ENCODE data around the gene GALM.
"Not testable (repeated sequence)": the region's sequence is repeated elsewhere in the genome, so short reads cannot be mapped to it uniquely, and the experiment has no call there.

The GALM gene

DNA sequence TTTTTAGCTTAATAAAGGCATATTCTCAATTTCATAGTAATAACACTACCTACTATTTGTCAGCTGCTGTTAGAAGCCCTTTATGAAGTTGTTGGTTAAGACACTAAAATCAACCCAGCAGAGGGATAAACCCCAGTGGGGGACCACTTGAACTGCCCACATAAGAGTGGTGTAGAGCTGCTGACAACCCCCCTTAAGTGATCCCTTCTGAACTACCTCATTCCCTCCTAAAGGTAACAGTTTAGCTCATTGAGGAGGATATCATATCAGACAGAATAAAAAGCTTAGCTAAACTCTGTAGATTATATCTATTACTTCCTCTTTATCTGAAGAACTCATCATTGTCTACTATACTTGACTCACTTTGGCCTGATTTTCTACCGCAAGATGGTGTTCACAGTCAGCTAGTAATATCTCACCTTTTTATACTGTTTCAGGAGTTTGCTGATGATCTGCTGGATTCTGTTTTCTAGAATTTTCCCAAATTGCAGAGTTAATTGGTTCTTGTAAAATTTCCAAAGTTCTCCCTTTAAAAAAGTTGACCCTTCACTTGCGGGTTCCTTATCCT lies 16.2 kb downstream of the GALM start:
- Histone ChIP-seq H3K9me3 (ENCODE audit: severe bottlenecking) (peaks cover 2% of the 10 kb centered on the region), H3K27me3 (ENCODE audit: insufficient read depth, low read depth, severe bottlenecking) (no peaks in the 10 kb centered on the region), H3K27ac (no peak overlapping the region), H3K4me3 (ENCODE audit: low read depth, low read length) (no peak overlapping the region), H3K36me3 (no peaks in the 10 kb centered on the region)
- TF ChIP-seq, protein P1, sequence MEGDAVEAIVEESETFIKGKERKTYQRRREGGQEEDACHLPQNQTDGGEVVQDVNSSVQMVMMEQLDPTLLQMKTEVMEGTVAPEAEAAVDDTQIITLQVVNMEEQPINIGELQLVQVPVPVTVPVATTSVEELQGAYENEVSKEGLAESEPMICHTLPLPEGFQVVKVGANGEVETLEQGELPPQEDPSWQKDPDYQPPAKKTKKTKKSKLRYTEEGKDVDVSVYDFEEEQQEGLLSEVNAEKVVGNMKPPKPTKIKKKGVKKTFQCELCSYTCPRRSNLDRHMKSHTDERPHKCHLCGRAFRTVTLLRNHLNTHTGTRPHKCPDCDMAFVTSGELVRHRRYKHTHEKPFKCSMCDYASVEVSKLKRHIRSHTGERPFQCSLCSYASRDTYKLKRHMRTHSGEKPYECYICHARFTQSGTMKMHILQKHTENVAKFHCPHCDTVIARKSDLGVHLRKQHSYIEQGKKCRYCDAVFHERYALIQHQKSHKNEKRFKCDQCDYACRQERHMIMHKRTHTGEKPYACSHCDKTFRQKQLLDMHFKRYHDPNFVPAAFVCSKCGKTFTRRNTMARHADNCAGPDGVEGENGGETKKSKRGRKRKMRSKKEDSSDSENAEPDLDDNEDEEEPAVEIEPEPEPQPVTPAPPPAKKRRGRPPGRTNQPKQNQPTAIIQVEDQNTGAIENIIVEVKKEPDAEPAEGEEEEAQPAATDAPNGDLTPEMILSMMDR (IDR thresholded peaks at IDR 0.05; ENCODE audit: low read depth, low read length), result no peak
- DNase-seq, result no peak

DNA sequence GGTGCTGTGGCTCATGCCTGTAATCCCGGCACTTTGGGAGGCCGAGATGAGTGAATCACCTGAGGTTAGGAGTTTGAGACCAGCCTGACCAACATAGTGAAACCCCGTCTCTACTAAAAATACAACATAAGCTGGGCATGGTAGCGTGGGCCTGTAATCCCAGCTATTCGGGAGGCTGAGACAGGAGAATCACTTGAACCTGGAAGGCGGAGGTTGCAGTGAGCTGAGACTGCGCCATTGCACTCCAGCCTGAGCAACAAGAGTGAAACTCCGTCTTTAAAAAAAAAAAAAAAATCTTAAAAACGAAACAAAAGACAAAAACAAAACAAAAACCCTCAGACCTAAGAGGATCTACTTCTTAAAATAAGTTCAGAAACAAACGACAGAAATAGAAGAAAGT lies 16.7 kb downstream of the GALM start:
- H3K36me3 ChIP-seq; DNase-seq; H3K27ac ChIP-seq; H3K4me3 ChIP-seq (ENCODE audit: low read depth, low read length); H3K9me3 ChIP-seq (ENCODE audit: severe bottlenecking); H3K27me3 ChIP-seq (ENCODE audit: insufficient read depth, low read depth, severe bottlenecking): not testable (repeated sequence)

DNA sequence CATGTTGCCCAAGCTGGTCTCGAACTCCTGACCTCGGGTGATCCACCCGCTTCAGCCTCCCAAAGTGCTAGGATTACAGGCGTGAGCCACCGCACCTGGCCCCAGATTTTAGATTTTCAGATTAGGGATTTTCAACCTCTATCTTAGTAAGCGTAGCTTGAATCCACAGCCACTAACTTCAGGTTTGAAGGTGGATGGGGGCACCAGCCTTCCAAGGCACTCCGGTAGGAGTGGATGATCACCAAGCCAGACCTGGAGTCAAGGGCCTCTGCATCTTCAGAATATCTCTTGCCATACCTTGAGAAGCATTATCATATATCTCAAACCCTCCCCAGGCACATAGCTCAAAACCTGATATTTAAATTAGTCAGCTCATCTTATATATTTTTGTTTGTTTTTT lies 17.9 kb downstream of the GALM start:
- TF ChIP-seq, protein P1 (IDR thresholded peaks at IDR 0.05; ENCODE audit: low read depth, low read length), result no peak
- Histone ChIP-seq H3K9me3 (ENCODE audit: severe bottlenecking) (peaks cover 2% of the 10 kb centered on the region), H3K4me3 (ENCODE audit: low read depth, low read length) (no peak overlapping the region), H3K27ac (no peak overlapping the region), H3K36me3 (no peaks in the 10 kb centered on the region), H3K27me3 (ENCODE audit: insufficient read depth, low read depth, severe bottlenecking) (no peaks in the 10 kb centered on the region)
- no peak for DNase-seq

DNA sequence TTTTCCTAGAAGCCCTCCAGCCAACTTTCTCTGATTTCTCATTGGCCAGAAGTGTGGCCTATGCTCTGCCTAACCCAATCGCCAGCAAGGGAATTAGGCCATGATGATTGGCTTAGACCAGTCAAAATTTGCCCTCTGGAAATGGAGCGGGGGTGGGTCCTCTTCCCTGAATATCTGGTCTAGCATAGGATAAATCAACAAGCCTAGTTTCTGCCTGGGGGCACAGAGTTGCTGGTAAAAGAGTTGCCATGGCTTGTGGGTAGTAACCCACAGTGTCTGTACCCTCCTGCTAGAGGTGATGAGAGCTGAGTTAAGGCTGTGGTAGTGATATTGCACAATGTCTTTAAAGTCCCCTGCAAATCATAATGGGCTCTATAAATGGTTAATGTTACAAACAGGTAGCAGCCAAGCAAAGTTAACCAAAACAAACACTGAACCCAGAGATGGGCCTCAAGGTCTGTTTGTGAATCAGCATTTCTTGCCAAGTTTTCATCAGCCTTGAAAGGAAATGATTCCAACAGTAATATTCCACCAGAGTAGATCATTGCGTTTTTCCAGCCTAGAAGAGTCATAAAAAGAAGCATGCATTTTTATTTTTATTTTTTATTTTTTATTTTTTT lies 19.3 kb downstream of the GALM start:
- TF ChIP-seq, protein P1 (IDR thresholded peaks at IDR 0.05; ENCODE audit: low read depth, low read length), result no peak
- no peaks in the 10 kb centered on the region for H3K36me3 ChIP-seq
- no peak for DNase-seq
- no peak overlapping the region for H3K4me3 ChIP-seq (ENCODE audit: low read depth, low read length)
- peaks cover 2% of the 10 kb centered on the region for H3K9me3 ChIP-seq (ENCODE audit: severe bottlenecking)
- no peak overlapping the region for H3K27ac ChIP-seq
- H3K27me3 ChIP-seq (ENCODE audit: insufficient read depth, low read depth, severe bottlenecking), result no peaks in the 10 kb centered on the region

DNA sequence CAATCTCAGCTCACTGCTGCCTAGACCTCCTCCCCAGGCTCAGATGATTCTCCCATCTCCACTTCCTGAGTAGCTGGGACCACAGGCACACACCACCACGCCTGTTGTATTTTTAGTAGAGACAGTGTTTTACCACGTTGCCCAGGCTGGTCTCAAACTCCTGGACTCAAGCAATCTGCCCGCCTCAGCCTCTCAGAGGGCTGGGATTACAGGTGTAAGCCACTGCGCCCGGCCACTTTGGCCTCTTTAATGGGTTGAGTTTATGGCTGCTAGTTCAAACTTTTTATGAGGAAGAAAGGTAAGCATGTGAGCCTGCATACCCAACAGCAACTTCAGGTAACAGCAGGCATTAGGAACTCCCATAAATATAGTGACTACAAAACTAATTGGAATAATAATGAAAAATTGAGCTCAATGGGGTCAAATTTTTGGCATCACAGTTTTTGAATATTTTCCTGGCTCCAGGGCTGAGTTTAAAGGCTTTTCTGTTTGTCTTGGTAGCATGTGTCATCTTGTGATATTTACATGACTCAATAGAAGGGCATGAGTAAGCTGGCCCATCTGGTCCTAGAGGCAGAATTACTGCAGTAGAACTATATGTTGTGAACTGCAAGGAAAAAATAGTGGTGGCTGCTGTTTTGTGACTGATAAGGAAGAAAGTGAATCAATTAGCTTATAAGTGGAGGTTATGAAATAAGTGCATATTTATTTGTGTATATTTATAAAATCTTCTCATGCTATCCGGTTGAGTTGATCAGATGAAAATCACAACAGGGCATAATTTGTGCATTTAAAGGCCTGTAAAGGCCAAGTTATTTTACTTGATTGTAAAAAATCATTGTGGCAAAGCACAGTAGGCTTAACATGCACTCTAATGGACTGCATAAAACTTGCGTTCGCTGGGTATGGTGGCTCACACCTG lies 24.8 kb downstream of the GALM start:
- DNase-seq, result no peak
- Histone ChIP-seq H3K27me3 (ENCODE audit: insufficient read depth, low read depth, severe bottlenecking) (no peaks in the 10 kb centered on the region), H3K9me3 (ENCODE audit: severe bottlenecking) (no peaks in the 10 kb centered on the region), H3K4me3 (ENCODE audit: low read depth, low read length) (no peak overlapping the region), H3K27ac (no peak overlapping the region), H3K36me3 (no peaks in the 10 kb centered on the region)
- TF ChIP-seq, protein P1 (IDR thresholded peaks at IDR 0.05; ENCODE audit: low read depth, low read length), result no peak

DNA sequence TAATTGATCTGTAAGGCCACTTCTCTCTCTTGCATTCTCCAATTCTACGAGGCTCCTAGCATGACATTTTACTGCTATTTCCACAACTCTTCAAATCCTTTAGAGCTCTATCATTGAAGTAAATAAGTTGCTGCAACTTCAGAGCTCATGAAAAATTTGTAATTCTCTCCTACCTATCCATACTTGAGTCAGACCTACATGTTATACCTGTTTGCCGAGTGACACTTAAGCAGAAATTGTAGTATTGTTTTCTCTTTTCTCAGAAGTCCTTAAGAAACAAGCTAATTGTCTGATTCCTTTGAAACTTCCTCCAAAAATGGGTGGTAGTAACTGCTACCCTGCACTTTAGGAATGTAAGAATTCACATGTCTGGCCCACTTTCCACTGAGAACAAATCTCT lies 26.1 kb downstream of the GALM start:
- no peak overlapping the region for H3K27ac ChIP-seq
- TF ChIP-seq, protein P1 (IDR thresholded peaks at IDR 0.05; ENCODE audit: low read depth, low read length), result no peak
- no peaks in the 10 kb centered on the region for H3K9me3 ChIP-seq (ENCODE audit: severe bottlenecking)
- no peaks in the 10 kb centered on the region for H3K27me3 ChIP-seq (ENCODE audit: insufficient read depth, low read depth, severe bottlenecking)
- DNase-seq, result no peak
- H3K36me3 ChIP-seq, result no peaks in the 10 kb centered on the region
- no peak overlapping the region for H3K4me3 ChIP-seq (ENCODE audit: low read depth, low read length)

Data from WERI-Rb-1 (cell line).